AG09319 (cell line): ENCODE measurements around the gene APCDD1L.
"Not testable (repeated sequence)": the region's sequence is repeated elsewhere in the genome, so short reads cannot be mapped to it uniquely, and the experiment has no call there.

ENCODE experiments used
- DNase-seq: peaks from one replicate; pipeline ENCODE4 v3.0.0-alpha.2; 2010; ENCODE audit warnings: low read depth; ENCODE audit errors: extremely low read depth
- TF ChIP-seq, protein P1 (sequence below): IDR thresholded peaks from 2 replicates; pipeline ENCODE4 v1.5.1; 2011; ENCODE audit warnings: low read depth, mild to moderate bottlenecking, inconsistent platforms, low read length, moderate library complexity

The APCDD1L gene

DNA sequence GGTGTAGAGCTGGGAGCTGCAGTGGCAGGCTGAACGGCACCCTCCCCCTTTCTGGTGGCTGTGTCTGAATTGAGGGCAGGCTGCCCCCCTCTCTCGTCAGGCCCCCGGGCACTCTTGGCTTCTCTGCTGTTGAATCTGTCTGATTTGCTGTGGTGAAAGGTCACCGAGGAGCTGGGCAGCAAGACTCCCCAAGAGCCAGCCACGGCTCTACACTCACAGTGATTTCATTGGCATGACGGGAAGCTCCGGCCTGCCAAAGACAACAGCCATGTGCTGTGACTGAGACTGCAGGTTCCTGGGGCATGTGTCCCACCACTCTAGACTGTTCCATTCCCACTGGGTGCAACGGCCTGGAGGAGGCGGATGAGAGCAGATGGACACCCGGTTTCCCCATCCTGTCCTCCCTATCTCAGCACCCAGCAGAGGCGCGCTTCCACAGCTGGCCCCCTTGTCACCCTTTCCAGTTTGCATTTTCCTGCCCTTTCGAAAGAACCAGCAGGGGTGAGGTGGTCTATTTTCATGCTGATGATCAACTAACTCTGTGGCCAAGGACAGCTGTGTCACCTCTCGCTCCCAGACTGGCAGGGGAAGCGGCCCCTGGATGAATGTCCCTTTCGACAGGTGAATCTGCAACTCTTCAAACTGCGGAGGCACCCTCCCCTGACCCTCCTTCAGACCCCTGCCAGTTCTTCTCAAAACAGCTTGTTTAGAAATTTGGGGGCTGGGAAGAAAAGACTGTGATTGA, 2.2 kb downstream of the APCDD1L start:
- DNase-seq, result no peak
- TF ChIP-seq, protein P1, sequence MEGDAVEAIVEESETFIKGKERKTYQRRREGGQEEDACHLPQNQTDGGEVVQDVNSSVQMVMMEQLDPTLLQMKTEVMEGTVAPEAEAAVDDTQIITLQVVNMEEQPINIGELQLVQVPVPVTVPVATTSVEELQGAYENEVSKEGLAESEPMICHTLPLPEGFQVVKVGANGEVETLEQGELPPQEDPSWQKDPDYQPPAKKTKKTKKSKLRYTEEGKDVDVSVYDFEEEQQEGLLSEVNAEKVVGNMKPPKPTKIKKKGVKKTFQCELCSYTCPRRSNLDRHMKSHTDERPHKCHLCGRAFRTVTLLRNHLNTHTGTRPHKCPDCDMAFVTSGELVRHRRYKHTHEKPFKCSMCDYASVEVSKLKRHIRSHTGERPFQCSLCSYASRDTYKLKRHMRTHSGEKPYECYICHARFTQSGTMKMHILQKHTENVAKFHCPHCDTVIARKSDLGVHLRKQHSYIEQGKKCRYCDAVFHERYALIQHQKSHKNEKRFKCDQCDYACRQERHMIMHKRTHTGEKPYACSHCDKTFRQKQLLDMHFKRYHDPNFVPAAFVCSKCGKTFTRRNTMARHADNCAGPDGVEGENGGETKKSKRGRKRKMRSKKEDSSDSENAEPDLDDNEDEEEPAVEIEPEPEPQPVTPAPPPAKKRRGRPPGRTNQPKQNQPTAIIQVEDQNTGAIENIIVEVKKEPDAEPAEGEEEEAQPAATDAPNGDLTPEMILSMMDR, result no peak

DNA sequence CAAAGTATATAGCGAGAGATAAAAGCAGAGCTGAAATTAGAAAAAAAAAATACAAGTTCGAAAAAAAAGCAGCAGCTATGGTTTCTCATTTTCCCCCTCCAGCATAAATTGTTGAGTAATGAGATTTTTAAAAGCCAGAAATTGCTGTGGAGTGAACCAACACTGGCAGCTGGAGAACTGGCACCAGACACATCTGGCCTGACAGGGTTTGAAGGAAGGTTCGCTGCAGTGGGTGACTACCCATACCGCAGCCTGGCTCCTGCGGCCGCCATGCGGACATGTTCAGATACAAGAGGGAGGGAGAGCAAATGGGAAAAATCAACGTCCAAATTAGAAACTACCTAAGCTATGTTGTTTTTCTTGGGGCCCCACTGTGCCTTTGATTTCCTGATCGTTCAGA, 3.3 kb downstream of the APCDD1L start:
- no peak for DNase-seq
- TF ChIP-seq, protein P1, result no peak

DNA sequence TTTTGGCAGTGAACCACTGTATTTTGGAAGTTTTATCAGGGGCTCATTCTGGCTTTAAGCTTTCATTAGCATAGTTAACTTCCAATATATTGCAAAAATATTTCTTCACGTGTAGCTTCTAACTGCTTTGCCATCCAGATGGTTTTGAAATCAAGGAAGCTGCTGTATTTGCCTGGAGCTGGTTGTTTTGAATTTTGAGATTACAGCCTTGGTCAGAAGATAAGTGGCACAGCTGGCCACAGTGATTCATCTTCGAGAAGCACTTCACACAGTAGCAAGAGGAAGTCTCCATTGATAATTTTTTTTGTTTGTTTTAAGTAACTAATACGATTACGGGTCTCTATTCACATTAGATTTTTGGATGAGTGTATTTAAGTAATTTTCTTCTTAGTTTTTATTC, 3.8 kb downstream of the APCDD1L start:
- TF ChIP-seq, protein P1, result no peak
- DNase-seq, result peak; percentile 28

DNA sequence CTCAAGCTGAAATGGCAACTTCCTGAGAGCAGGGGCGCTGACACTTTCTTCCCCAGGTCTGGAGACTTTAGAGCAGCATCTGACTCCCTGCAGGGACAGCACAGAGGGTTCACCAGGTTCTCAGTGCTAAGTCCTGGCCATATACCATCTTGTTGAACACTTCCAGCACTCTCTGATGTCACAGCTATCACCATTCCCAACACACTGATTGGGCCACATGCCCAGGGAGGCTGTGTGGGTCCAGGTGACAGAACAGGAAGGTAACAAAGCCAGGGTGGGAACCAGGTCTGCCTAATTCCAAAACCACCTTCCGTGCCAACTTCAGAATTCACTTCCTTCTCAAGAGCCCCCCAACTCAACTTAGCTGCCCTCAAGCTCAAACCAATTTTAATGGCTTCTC, 4.3 kb downstream of the APCDD1L start:
- DNase-seq, result no peak
- TF ChIP-seq, protein P1, result no peak

DNA sequence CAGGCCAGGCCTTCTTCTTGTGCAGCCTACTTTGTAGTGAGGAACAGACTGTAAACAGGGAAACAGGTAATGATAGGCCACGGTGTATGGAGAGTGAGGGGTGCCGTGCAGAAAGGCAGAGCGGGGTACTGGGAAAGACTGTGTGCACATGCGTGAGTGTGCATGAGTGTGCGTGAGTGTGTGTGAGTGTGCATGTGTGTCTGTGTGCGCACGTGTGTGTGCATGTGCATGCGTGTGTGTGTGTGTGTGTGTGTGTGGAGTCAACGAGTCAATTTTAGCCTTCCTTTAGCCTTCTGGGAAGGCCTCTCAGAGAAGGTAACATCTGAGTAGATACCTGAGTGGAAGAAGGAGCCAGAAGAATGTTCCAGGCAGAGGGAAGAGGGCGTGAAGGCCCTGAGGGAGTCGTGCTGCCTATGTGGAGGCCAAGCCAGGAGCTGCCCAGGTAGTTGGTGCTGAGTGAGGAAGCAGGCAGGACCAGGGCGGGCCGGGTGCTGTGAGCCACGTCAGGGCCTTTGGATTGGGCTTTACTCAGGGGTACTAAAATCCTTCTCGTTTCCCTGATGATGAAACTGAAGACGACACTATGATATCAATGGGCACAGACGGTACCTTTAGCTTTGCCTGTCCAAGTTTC, 6.3 kb downstream of the APCDD1L start:
- TF ChIP-seq, protein P1, result no peak
- DNase-seq, result no peak

DNA sequence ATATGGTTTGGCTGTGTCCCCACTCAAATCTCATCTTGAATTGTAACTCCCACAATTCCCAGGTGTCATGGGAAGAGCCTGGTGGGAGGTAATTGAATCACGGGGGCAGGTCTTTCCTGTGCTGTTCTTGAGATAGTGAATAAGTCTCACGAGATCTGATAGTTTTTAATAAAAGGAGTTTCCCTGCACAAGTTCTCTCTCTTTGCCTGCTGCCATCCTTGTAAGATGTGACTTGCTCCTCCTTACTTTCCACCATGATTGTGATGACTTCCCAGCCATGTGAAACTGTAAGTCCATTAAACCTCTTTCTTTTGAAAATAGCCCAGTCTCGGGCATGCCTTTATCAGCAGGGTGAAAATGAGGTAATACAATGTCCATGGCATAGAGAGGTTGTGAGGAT, 8.2 kb downstream of the APCDD1L start:
- not testable (repeated sequence) for DNase-seq

DNA sequence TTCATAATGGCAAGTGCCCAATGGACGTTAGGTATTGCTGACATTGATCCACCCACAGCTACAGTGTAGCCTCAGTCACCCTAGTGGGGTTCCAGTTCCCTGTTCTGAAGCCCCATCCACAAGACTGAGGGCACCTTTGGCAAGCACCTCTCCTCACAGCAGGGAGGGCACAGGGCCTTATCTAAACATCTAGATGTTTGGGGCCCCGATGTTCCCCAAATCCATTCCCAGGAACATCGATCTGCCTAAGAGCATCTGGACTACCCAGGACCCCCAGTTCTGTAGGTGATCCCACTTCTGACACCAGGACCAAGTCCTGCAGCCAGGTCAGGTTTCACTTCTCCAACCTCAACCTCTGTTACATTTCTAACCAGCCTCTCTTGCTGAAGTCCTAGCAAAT, 10.6 kb downstream of the APCDD1L start:
- TF ChIP-seq, protein P1, result no peak
- no peak for DNase-seq
